Spleen (tissue), 7 donors: ENCODE results near the gene GLOD5.

ENCODE experiments used
- CTCF ChIP-seq, 11 experiments: fragments of 200-600 bp in 7 of 11; fragments of 450-650 bp in 4 of 11; sonication (generic) in 4 of 11; IDR thresholded peaks in 8 of 11; conservative IDR thresholded peaks in 3 of 11; 1 replicate in 7 of 11; 2 replicates in 4 of 11; pipeline versions ENCODE4 v1.4.0 to v1.8.0; 2016 to 2021; ENCODE audit warnings: antibody characterized with exemption in 11 of 11, inconsistent platforms in 4 of 11, mild to moderate bottlenecking in 1 of 11
- POLR2AphosphoS5 ChIP-seq, 3 donors: sonication (generic); formaldehyde crosslinking; IDR thresholded peaks; one replicate each; pipeline ENCODE4 v1.5.1; 2017; ENCODE audit warnings: antibody characterized with exemption in 3 of 3
- donor health status: DM: no; HTN: no; CAD: no; lungs with moderate emphysema.
- donor health status: DM: no; HTN: no; CAD: no.
- donor health status: DM: no; HTN: no; CAD: no.

- TF ChIP-seq CTCF (IDR thresholded peaks at IDR 0.05 in 8 of 11, conservative IDR thresholded peaks at IDR 0.05 in 3 of 11) (no peak), POLR2AphosphoS5 (IDR thresholded peaks at IDR 0.05) (no peak)
Observed at GRCh38 chrX:48823053-48823452, 61.5 kb downstream of the GLOD5 start.
